Subcutaneous adipose tissue (tissue), 4 donors: ENCODE data around the gene IFNLR1. TPM values are rescaled to one million over a fixed set of nuclear protein-coding genes. Genes with fewer than 3 reads are reported as not detected.

Experiments used
- CTCF ChIP-seq: fragments of 450-650 bp; IDR thresholded peaks from one replicate; pipeline ENCODE4 v1.5.1; 2016; ENCODE audit warnings: low read depth, mild to moderate bottlenecking, control low read depth, antibody characterized with exemption, moderate library complexity
- total RNA-seq, 4 donors: library from RNA; depleted of rRNA; stranded (reverse); fragments of >200 nt; gene quantifications; one replicate each; pipeline ENCODE4 v1.1.0, GENCODE V29; 2016

The IFNLR1 gene
- total RNA-seq, 4 donors from 2014 or later, result 0.22 to 6.1 (median 0.49) TPM; not detected in 1

GRCh38 chr1:24120965-24121364 is 66.1 kb downstream of the IFNLR1 start:
- no peak for TF ChIP-seq CTCF

GRCh38 chr1:24119859-24120756 is 67.0 kb downstream of the IFNLR1 start:
- TF ChIP-seq CTCF, result no peak

DNA sequence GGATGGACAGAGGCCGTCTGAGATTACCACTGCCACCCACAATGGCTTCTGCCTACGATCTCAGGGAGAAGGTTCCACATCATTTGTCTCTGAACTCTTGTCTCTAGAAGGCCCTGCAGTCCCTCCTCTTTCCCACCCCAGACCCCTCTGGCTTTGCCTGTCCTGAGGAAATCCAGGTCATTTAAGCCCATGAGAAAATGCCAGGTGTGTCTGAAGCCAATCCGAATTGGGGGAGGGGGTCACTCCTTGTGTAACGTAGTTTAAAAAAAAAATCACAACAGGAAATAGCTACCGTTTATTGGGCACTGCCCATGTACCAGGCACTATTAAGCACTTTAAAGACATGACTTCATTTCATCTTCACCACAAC is 67.6 kb downstream of the IFNLR1 start:
- no peak for TF ChIP-seq CTCF

- no peak for TF ChIP-seq CTCF
Measured at GRCh38 chr1:24118410-24119242, 68.5 kb downstream of the IFNLR1 start.

GRCh38 chr1:24117722-24118409 is 69.2 kb downstream of the IFNLR1 start:
- TF ChIP-seq CTCF, result no peak

DNA sequence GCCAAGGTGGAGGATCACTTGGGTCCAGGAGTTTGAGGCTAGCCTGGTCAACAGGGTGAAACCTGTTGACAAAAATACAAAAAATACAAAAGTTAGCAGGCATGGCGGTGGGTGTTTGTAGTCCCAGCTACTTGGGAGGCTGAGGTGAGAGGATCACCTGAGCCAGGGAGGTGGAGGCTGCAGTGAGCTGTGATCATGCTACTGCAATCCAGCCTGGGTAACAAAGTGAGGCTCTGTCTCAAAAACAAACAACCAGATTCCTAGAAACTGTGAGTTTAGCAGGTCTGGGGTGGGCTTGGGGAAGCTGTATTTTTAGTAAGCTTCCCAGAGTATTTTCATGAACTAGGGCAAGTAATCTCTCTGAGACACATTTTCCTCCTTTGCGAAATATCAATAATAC is 70.0 kb downstream of the IFNLR1 start:
- no peak for TF ChIP-seq CTCF
